KMS-11 (cell line): ENCODE results near the gene SIL1.
"Not testable (repeated sequence)": the region's sequence is repeated elsewhere in the genome, so short reads cannot be mapped to it uniquely, and the experiment has no call there.

Experiments
- H2AFZ ChIP-seq: fragments of 200-600 bp; sonication (generic); 2 replicates; pipeline ENCODE4 v1.6.1; 2016; ENCODE audit warnings: antibody characterized with exemption, mixed run types, low read depth
- H3K27ac ChIP-seq: fragments of 200-600 bp; sonication (generic); 2 replicates; pipeline ENCODE4 v1.6.1; 2016; ENCODE audit warnings: mild to moderate bottlenecking, mixed run types
- H3K27me3 ChIP-seq: fragments of 200-600 bp; sonication (generic); 2 replicates; pipeline ENCODE4 v1.6.1; 2017; ENCODE audit warnings: mild to moderate bottlenecking, low read depth, mixed run types, moderate library complexity; ENCODE audit not compliant: insufficient read depth
- H3K36me3 ChIP-seq: fragments of 200-600 bp; sonication (generic); 2 replicates; pipeline ENCODE4 v1.6.1; 2017; ENCODE audit warnings: mild to moderate bottlenecking, mixed run types; ENCODE audit not compliant: insufficient read depth
- H3K4me1 ChIP-seq: fragments of 200-600 bp; sonication (generic); 2 replicates; pipeline ENCODE4 v1.6.1; 2016; ENCODE audit warnings: mild to moderate bottlenecking, low read depth, mixed run types; ENCODE audit not compliant: poor library complexity, severe bottlenecking
- H3K4me2 ChIP-seq: fragments of 200-600 bp; sonication (generic); 2 replicates; pipeline ENCODE4 v1.7.0; 2016; ENCODE audit warnings: mild to moderate bottlenecking, mixed run types
- H3K4me3 ChIP-seq: fragments of 200-600 bp; sonication (generic); IDR thresholded peaks from 2 replicates; pipeline ENCODE4 v1.6.1; 2017; ENCODE audit warnings: low read depth, low read length, mixed read lengths; ENCODE audit not compliant: insufficient read depth
- H3K79me2 ChIP-seq: fragments of 200-600 bp; sonication (generic); 2 replicates; pipeline ENCODE4 v1.6.1; 2016; ENCODE audit warnings: low read depth, mixed run types; ENCODE audit not compliant: insufficient read depth
- H3K9ac ChIP-seq: fragments of 200-600 bp; sonication (generic); 2 replicates; pipeline ENCODE4 v1.6.1; 2016; ENCODE audit warnings: mild to moderate bottlenecking, mixed run types
- H4K20me1 ChIP-seq: fragments of 200-600 bp; sonication (generic); 2 replicates; pipeline ENCODE4 v1.6.1; 2016; ENCODE audit warnings: mild to moderate bottlenecking, mixed run types; ENCODE audit not compliant: insufficient read depth
- TF ChIP-seq, protein P1 (sequence below): fragments of 200-600 bp; sonication (generic); conservative IDR thresholded peaks from 2 replicates; pipeline ENCODE4 v1.6.1; 2017; ENCODE audit warnings: low read depth, mild to moderate bottlenecking, antibody characterized with exemption, low read length, moderate library complexity, mixed read lengths

Gene SIL1

DNA sequence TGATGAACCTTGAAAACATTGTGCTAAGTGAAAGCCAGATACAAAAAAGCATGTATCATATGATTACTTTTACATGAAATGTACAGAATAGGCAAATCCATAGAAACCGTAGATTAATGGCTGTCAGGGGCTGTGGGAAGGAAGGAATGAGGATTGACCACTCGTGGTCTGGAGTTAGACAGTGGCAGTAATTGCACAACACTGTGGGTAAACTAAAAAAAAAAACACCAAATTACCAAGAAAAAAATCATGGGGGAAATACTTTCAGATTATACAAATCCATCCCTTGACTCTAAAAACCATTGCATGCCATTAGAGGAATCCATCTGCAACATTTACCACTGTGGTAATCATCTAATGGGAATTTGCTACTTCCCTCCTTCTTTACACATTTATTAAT, 140.0 kb downstream of the SIL1 start:
- H2AFZ ChIP-seq: no peak overlapping the region
- H3K4me1 ChIP-seq: no peaks in the 10 kb centered on the region
- H3K36me3 ChIP-seq: no peaks in the 10 kb centered on the region
- H3K9ac ChIP-seq: no peak overlapping the region
- no peak overlapping the region for H3K4me2 ChIP-seq
- H3K27me3 ChIP-seq: no peaks in the 10 kb centered on the region
- H4K20me1 ChIP-seq: no peaks in the 10 kb centered on the region
- TF ChIP-seq, protein P1, sequence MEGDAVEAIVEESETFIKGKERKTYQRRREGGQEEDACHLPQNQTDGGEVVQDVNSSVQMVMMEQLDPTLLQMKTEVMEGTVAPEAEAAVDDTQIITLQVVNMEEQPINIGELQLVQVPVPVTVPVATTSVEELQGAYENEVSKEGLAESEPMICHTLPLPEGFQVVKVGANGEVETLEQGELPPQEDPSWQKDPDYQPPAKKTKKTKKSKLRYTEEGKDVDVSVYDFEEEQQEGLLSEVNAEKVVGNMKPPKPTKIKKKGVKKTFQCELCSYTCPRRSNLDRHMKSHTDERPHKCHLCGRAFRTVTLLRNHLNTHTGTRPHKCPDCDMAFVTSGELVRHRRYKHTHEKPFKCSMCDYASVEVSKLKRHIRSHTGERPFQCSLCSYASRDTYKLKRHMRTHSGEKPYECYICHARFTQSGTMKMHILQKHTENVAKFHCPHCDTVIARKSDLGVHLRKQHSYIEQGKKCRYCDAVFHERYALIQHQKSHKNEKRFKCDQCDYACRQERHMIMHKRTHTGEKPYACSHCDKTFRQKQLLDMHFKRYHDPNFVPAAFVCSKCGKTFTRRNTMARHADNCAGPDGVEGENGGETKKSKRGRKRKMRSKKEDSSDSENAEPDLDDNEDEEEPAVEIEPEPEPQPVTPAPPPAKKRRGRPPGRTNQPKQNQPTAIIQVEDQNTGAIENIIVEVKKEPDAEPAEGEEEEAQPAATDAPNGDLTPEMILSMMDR: no peak
- H3K79me2 ChIP-seq: no peaks in the 10 kb centered on the region
- H3K4me3 ChIP-seq: no peak overlapping the region
- no peak overlapping the region for H3K27ac ChIP-seq

DNA sequence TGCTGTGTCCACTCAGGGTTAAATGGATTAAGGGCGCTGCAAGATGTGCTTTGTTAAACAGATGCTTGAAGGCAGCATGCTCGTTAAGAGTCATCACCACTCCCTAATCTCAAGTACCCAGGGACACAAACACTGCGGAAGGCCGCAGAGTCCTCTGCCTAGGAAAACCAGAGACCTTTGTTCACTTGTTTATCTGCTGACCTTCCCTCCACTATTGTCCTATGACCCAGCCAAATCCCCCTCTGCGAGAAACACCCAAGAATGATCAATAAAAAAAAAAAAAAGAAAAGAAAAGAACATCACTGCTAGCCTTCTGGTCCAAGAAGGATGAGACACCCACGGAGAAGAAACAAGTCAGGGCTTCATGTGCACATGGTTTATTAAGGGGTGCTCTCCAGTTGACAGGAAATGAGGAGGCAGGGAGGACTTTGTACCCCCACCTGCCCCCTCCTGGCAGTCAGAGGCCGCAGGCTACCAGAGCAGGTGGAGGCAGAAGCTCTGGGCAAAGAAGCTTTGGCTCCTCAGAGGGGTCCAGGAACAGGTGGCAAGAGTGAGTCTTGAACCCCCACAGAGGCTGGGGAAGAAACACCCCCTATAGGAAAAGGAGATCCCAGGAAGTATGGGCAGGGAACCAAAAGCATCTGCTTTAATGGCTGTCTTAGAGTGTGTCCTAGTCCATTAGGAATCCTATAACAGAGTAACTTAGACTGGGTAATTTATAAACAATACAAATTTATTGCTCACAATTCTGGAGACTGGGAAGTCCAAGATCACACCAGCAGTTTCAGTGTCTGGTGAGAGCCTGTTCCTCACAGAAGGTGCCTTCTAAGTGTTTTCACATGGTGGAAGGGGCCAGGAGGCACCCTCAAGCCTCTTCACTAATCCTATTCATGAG, 140.9 kb downstream of the SIL1 start:
- not testable (repeated sequence) for H3K36me3 ChIP-seq, H3K4me3 ChIP-seq, H3K4me2 ChIP-seq, H3K27ac ChIP-seq, H3K27me3 ChIP-seq, H3K79me2 ChIP-seq, H3K9ac ChIP-seq, H2AFZ ChIP-seq, H3K4me1 ChIP-seq, H4K20me1 ChIP-seq

DNA sequence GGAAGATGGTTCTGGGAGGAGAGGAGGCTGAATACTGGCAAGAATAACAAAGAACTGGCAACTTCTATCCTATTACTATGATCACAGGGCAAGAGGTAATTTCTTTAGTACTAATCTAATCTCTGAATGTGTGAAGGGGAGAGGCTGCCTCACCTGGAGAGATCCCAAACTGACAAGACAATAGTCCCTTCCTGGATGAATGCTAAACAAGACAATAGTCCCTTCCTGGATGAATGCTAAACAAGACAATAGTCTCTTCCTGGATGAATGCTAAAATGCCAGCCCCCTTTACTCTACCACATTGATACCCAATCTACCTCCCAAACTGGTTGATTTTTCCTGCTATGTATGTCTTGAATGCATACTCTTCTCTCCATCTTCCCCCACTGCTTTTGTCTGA, 145.2 kb downstream of the SIL1 start:
- Histone ChIP-seq H4K20me1 (no peaks in the 10 kb centered on the region), H3K27me3 (no peaks in the 10 kb centered on the region), H3K4me1 (no peaks in the 10 kb centered on the region), H3K4me3 (no peak overlapping the region), H2AFZ (no peak overlapping the region), H3K79me2 (no peaks in the 10 kb centered on the region), H3K9ac (no peak overlapping the region), H3K4me2 (no peak overlapping the region), H3K27ac (no peak overlapping the region), H3K36me3 (no peaks in the 10 kb centered on the region)
- TF ChIP-seq, protein P1: no peak

DNA sequence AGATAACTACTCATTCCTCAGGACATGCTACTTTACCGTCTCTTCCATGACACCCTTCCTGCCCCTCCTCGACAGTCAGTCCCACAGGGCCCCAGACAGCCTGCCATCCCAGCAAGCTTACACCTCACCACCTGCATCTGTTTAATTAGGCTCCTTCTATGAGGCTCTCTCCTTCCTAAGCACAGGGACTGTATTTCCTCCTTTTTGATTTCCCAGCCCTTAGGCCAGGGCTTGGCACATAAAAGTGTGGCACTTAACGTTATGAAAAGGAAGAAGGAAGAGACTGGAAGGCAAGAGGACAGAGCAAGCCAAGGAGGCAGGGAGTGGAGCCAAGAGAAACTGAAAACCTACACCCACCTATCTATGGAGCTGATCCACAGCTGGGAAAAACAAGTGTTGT, 146.8 kb downstream of the SIL1 start:
- H3K27ac ChIP-seq: no peak overlapping the region
- no peaks in the 10 kb centered on the region for H4K20me1 ChIP-seq
- H3K27me3 ChIP-seq: no peaks in the 10 kb centered on the region
- TF ChIP-seq, protein P1: no peak
- no peak overlapping the region for H3K4me2 ChIP-seq
- no peak overlapping the region for H3K9ac ChIP-seq
- H3K79me2 ChIP-seq: no peaks in the 10 kb centered on the region
- H3K36me3 ChIP-seq: no peaks in the 10 kb centered on the region
- H3K4me3 ChIP-seq: no peak overlapping the region
- no peaks in the 10 kb centered on the region for H3K4me1 ChIP-seq
- no peak overlapping the region for H2AFZ ChIP-seq

DNA sequence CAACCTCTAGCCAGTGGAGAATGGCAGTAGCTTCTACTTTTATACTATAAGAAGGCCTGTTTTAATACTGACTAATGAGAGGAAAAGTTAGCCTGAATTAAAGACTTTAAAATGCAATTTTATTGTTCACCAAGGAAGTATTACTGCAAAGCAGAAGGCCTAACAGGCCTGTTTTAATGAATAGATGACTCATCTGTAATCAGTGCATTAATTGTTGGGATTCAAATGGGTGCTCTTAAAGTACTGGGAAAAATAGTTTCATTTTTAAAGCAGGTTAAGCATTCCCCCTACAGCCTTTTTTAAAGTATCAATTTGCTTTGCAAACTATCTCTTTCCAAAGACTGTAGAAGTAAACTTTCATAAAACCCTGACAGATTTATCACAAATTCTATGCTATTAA, 147.7 kb downstream of the SIL1 start:
- Histone ChIP-seq H3K27ac (no peak overlapping the region), H3K4me2 (no peak overlapping the region)
- TF ChIP-seq, protein P1: no peak

More for the DNA sequence above, 147.7 kb downstream of the SIL1 start:
- H2AFZ ChIP-seq: no peak overlapping the region
- no peaks in the 10 kb centered on the region for H3K36me3 ChIP-seq
- H3K9ac ChIP-seq: no peak overlapping the region
- H4K20me1 ChIP-seq: no peaks in the 10 kb centered on the region
- H3K27me3 ChIP-seq: no peaks in the 10 kb centered on the region
- H3K4me3 ChIP-seq: no peak overlapping the region
- H3K79me2 ChIP-seq: no peaks in the 10 kb centered on the region
- H3K4me1 ChIP-seq: no peaks in the 10 kb centered on the region
